HepG2 (cell line): ENCODE results near the gene UFL1. TPM values are rescaled to one million over a fixed set of nuclear protein-coding genes. Genes with fewer than 3 reads are reported as not detected.

Experiments
- KLF11 ChIP-seq: IDR thresholded peaks from 2 replicates; pipeline ENCODE4 v1.6.1; 2016; ENCODE audit warnings: missing compliant biosample characterization
- MXD3 ChIP-seq: IDR thresholded peaks from 2 replicates; pipeline ENCODE4 v1.6.1; 2016; ENCODE audit warnings: mild to moderate bottlenecking, missing biosample characterization, missing genetic modification reagents
- MYNN ChIP-seq: sonication (generic); formaldehyde crosslinking; IDR thresholded peaks from 2 replicates; pipeline ENCODE4 v1.4.0; 2020; ENCODE audit warnings: mild to moderate bottlenecking, low read depth, missing genetic modification reagents
- PBX2 ChIP-seq: IDR thresholded peaks from 2 replicates; pipeline ENCODE4 v1.6.1; 2016; ENCODE audit warnings: control low read depth
- PHF8 ChIP-seq: sonication (generic); formaldehyde crosslinking; IDR thresholded peaks from 2 replicates; pipeline ENCODE4 v1.5.0; 2020; ENCODE audit warnings: missing genetic modification reagents
- PLSCR1 ChIP-seq: sonication (generic); formaldehyde crosslinking; IDR thresholded peaks from 2 replicates; pipeline ENCODE4 v1.5.0; 2020; ENCODE audit warnings: missing genetic modification reagents, mild to moderate bottlenecking, borderline replicate concordance
- POGK ChIP-seq: sonication (generic); formaldehyde crosslinking; conservative IDR thresholded peaks from 2 replicates; pipeline ENCODE4 v1.8.0; 2022; ENCODE audit warnings: mild to moderate bottlenecking, moderate library complexity, missing genetic modification reagents
- SALL2 ChIP-seq: sonication (generic); formaldehyde crosslinking; IDR thresholded peaks from 2 replicates; pipeline ENCODE4 v1.8.1; 2023; ENCODE audit warnings: mild to moderate bottlenecking, missing genetic modification reagents, inconsistent platforms
- SOX13 ChIP-seq, 3 experiments: fragments of 450-650 bp in 1 of 3; sonication (generic) in 1 of 3; formaldehyde crosslinking in 1 of 3; IDR thresholded peaks in 2 of 3; conservative IDR thresholded peaks in 1 of 3; 2 replicates each; pipeline versions ENCODE4 v1.5.0 to v1.6.1; 2016 to 2020; ENCODE audit warnings: antibody characterized with exemption in 1 of 3, mild to moderate bottlenecking in 1 of 3, missing compliant biosample characterization in 1 of 3, missing genetic modification reagents in 1 of 3, moderate library complexity in 1 of 3
- SP5 ChIP-seq: IDR thresholded peaks from 2 replicates; pipeline ENCODE4 v1.6.1; 2016; ENCODE audit warnings: low read depth, borderline replicate concordance
- TARDBP ChIP-seq: sonication (generic); formaldehyde crosslinking; IDR thresholded peaks from 2 replicates; pipeline ENCODE4 v1.8.0; 2022; ENCODE audit warnings: mild to moderate bottlenecking, missing genetic modification reagents
- ZFP1 ChIP-seq: IDR thresholded peaks from 2 replicates; pipeline ENCODE4 v1.6.1; 2016
- ZHX1 ChIP-seq: sonication (generic); formaldehyde crosslinking; IDR thresholded peaks from 2 replicates; pipeline ENCODE4 v1.8.1; 2022; ENCODE audit warnings: low read depth, mild to moderate bottlenecking, missing genetic modification reagents
- ZIK1 ChIP-seq: sonication (generic); formaldehyde crosslinking; IDR thresholded peaks from 2 replicates; pipeline ENCODE4 v1.5.0; 2020; ENCODE audit warnings: mild to moderate bottlenecking, low read depth, missing genetic modification reagents, borderline replicate concordance
- ZNF354B ChIP-seq: sonication (generic); formaldehyde crosslinking; IDR thresholded peaks from 2 replicates; pipeline ENCODE4 v1.8.0; 2022; ENCODE audit warnings: mild to moderate bottlenecking, missing genetic modification reagents
- ZNF44 ChIP-seq: sonication (generic); formaldehyde crosslinking; IDR thresholded peaks from 2 replicates; pipeline ENCODE4 v1.5.1; 2020; ENCODE audit warnings: mild to moderate bottlenecking, missing genetic modification reagents
- ZNF510 ChIP-seq: sonication (generic); formaldehyde crosslinking; IDR thresholded peaks from 2 replicates; pipeline ENCODE4 v1.4.0; 2020; ENCODE audit warnings: low read depth, mild to moderate bottlenecking, missing genetic modification reagents
- ZNF784 ChIP-seq: sonication (generic); formaldehyde crosslinking; IDR thresholded peaks from 2 replicates; pipeline ENCODE4 v1.5.1; 2020; ENCODE audit warnings: missing genetic modification reagents, mild to moderate bottlenecking, borderline replicate concordance
- ZNF83 ChIP-seq: sonication (generic); formaldehyde crosslinking; IDR thresholded peaks from 2 replicates; pipeline ENCODE4 v1.4.0; 2020; ENCODE audit warnings: missing genetic modification reagents, mild to moderate bottlenecking, borderline replicate concordance
- polyA plus RNA-seq, 8 experiments: library from polyadenylated mRNA; depleted of rRNA in 3 of 8; stranded (reverse) in 7 of 8; unstranded in 1 of 8; fragments of >200 nt; fragmentation: Illumina TruSeq in 4 of 8; extraction: Trizol in 4 of 8; gene quantifications; 2 replicates each; pipeline versions ENCODE4 v1.2.1 to v1.2.3, GENCODE V29; 2011 to 2016; ENCODE audit warnings: low read depth in 4 of 8, missing spikeins in 1 of 8, mixed read lengths in 1 of 8; ENCODE audit not compliant: insufficient read depth in 1 of 8
- total RNA-seq, 5 experiments: library from RNA; depleted of rRNA; stranded (reverse); fragments of >200 nt; fragmentation: Illumina TruSeq; extraction: Trizol; gene quantifications; 2 replicates each; pipeline ENCODE4 v1.2.3, GENCODE V29; 2016; ENCODE audit warnings: low read depth in 1 of 5

UFL1 gene
- total and polyA plus RNA-seq, 2 of the 13 experiments (the other 11 are each of a cell fraction or from before 2014, with no cell fraction given): 8.8 to 24.7 TPM

GRCh38 chr6:96521644-96522464 is at the start of gene UFL1 (continued):
- TF ChIP-seq PBX2 (CRISPR knock-in tag) (peak; percentile 57), TARDBP (CRISPR knock-in tag) (peak; percentile 79), ZNF83 (CRISPR knock-in tag) (no peak), ZIK1 (peak; percentile 57; the same call in 1 of the 2 replicates), ZNF354B (CRISPR knock-in tag) (peak; percentile 92), SALL2 (CRISPR knock-in tag) (peak; percentile 76; the same call in 1 of the 2 replicates), PLSCR1 (CRISPR knock-in tag) (no peak), MXD3 (CRISPR knock-in tag) (peak; percentile 80; the same call in 1 of the 2 replicates), POGK (CRISPR knock-in tag) (peak; percentile 97), PHF8 (CRISPR knock-in tag) (peak; percentile 99), ZHX1 (CRISPR knock-in tag) (peak; percentile 90), SOX13 (IDR thresholded peaks at IDR 0.05) (no peak), SOX13 (CRISPR knock-in tag; conservative IDR thresholded peaks at IDR 0.05 in 1 of 2, IDR thresholded peaks at IDR 0.05 in 1 of 2) (peak in 1 of 2 experiments; percentile 20; a peak in 1 of 4 replicates), SP5 (CRISPR knock-in tag) (peak; percentile 33; the same call in 1 of the 2 replicates), ZNF784 (CRISPR knock-in tag) (peak; percentile 71; the same call in 1 of the 2 replicates), ZNF510 (CRISPR knock-in tag) (peak; percentile 78; the same call in 1 of the 2 replicates), KLF11 (peak; percentile 50; the same call in 1 of the 2 replicates), ZFP1 (CRISPR knock-in tag) (peak; percentile 17; the same call in 1 of the 2 replicates), MYNN (no peak), ZNF44 (peak; percentile 53)
